Jurkat, Clone E6-1 (cell line): ENCODE measurements around the gene TBC1D22B. TPM values are rescaled to one million over a fixed set of nuclear protein-coding genes. Genes with fewer than 3 reads are reported as not detected.
A peak's percentile ranks its signal among the peaks of the same experiment; 100 is the strongest.

Experiments used
- DNase-seq: peaks from one replicate; pipeline ENCODE4 v3.0.0-alpha.2; 2011; ENCODE audit warnings: low read depth, low spot score
- H3K4me3 ChIP-seq: 2 replicates; pipeline ENCODE4 v1.5.1; 2011; ENCODE audit warnings: mild to moderate bottlenecking, low read length, control low read depth, moderate library complexity
- polyA plus RNA-seq: library from polyadenylated mRNA; unstranded; fragments of >200 nt; gene quantifications from one replicate; pipeline ENCODE4 v1.2.1, GENCODE V29; 2012; ENCODE audit warnings: missing spikeins; ENCODE audit not compliant: insufficient read length, insufficient read depth

Gene TBC1D22B
- 10.8 TPM for polyA plus RNA-seq

DNA sequence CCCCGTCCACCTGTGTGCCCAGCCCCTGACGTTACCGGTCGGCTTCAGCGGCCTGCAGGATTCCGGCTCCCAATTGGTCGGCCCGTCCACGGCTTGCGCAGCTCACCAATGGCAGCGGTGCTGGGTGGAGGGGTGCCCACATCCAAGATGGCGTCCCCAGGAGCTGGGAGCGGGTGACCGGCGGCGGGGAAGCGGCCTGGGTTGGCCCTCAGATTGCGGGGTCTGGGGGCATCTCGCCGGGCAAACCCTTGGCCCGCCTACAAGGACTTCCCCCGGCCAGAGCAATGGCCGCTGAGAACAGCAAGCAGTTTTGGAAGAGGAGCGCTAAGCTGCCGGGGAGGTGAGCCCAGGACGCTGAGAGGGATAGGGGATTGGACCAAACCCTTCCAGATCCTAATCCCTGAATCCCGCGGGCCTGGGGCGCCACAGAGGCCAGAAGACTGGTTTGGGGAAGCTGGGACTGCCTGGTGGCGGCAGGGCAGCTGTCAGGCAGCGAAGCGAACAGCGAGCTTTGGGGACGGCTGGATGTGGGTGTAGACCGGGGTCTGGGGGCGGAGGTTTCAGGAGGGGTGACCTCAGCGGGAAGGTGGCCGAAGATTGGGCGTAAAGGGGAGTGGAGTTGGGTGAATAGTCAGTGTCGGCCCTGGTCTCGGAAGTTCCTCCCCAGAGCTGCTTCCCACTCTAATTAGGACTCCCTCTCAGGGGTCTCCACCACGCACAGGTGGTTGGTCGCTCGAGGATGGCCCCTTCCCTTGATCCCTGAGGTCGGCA is at the start of gene TBC1D22B, which contains the start of gene TMEM217:
Gene TBC1D22B (plus strand): TSS at position 139 of the 771 bp plus-strand sequence. CDS start 146 bp downstream, at position 285.
Gene TMEM217 (minus strand): TSS at position 511 of the 771 bp plus-strand sequence. CDS start 39,114 bp downstream, outside the sequence.
- peak within 1 kb of the TSS; percentile 91 for H3K4me3 ChIP-seq
- DNase-seq, result peak; percentile 88

DNA sequence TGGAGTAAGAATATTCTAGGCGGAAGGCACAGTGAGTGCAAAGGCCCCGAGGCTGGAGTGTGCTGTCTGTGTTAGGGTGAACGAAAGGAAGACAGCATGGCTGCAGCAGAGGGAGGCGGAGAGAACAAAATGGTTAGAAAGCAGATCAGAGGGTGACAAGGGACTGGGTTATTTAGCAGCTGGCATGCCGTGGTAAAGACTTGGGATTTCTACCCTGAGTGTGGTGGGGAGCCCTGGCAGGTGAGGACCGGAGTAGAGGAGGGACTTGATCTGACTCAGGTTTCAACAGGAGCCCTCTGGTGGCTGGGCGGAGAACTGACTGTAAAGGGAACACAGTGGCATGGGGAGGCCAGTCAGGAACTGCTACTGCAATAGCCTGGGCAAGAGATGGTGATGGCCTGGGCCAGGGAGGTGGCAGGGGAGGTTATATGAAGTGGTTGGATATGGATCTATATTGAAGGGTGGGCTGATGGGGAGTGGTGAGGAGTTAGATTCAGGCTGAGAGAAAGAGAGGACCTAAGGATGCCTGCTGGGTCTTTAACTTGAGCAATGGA is 49.6 kb upstream of the TBC1D22B start:
- peak; percentile 77 for DNase-seq
- no peak overlapping the region for H3K4me3 ChIP-seq

GRCh38 chr6:37208793-37209192 is 48.8 kb upstream of the TBC1D22B start:
- DNase-seq, result no peak
- no peak overlapping the region for H3K4me3 ChIP-seq

DNA sequence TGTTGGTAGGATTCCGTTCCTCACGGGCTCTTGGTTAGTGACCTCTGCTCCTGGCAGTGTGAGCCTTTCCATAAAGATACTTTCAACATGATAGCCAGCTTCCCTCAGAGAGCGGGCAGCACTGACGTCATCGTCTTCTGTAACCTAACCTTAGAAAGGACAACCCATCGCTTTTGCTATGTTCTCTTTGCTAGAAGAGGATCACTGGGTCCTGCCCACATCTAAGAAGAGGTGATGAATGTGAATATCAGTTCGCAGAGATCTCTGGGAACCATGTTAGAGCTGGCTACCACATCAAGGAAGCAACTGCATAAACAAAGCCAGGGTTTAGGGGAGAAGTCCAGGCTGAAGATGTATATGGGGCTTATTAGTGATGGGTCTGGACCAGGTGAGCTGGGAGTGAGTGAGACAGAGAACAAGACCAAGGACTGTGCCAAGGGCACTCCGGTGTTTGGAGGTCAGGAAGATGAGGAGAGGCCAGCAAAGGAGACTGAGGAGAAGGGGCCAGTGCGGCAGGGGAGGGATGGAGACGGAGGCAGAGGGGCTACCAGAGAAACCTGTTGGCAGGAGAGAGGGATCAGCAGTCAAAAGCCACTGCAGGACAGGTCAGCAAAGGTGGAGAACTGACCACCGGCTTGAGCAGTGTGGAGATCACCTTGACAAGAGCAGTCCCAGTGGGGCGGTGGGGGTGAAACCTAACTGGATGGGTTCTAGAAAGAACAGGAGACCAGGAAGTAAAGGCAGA is 47.9 kb upstream of the TBC1D22B start:
- no peak for DNase-seq
- H3K4me3 ChIP-seq, result no peak overlapping the region

DNA sequence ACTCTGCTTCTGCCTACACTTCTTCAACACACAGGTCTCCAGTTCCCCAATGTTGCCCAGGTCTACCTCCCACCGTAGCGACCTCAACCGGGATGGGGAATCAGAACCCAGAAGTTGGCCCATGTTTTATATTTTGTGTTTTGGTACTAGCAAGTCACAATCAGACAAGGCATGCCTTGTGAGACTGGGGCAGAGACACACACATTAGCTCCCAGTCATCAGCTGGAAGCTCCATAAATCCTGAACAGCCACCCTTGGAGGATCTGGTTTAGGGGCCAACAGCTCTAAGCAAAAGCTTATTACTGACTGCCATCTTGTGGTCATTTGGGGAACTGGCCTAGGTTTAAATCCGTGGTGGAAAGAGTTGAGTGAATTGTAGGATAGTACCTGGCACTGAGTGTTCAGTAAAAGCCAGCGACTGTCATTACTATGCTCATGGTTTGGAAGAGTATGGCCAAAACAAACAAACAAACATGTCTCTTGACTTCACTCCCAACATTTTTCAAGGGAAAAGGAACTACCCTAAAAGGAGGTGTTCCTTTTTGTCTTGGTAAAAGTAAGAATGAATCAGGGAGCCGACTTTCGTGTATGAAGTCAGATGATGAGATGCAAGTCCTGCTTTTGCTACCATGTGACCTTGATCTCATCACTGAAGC is 47.1 kb upstream of the TBC1D22B start:
- H3K4me3 ChIP-seq, result no peak overlapping the region
- peak; percentile 70 for DNase-seq

- DNase-seq, result no peak
- H3K4me3 ChIP-seq, result no peak overlapping the region
Observed at GRCh38 chr6:37212268-37212667, 45.3 kb upstream of the TBC1D22B start.

DNA sequence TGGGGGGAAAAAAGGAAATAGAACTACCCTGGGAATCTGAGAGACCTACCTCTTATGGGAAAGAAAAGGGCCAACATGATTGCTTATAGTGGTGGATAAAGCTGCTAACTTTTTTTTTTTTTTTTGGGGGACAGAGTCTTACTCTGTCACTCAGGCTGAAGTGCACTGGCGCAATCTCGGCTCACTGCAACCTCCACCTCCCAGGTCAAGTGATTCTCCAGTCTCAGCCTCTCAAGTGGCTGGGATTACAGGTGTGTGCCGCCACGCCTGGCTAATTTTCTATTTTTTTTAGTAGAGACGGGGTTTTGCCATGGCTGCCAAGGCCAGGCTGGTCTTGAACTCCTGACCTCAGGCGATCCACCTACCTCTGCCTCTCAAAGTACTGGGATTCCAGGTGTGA is 39.5 kb upstream of the TBC1D22B start:
- H3K4me3 ChIP-seq, result no peak overlapping the region
- no peak for DNase-seq

DNA sequence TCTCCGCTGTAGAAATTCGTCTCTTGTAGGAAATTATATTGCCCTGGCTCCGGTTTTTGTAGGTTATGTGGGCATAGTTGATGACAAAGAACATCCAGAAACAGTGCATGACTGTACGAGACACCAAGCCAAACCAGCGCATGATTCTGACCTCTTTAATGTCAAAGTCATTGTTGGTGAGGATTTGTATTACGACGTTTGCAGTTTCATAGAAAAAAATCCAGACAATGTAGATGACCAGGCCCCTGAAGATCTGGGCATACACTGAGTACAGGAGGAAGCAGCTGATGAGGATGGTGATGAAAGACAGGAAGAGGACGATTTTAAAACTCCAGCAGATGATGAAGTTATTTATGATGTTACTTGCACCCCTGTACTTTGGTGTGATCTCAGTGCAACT is 39.1 kb upstream of the TBC1D22B start:
- no peak overlapping the region for H3K4me3 ChIP-seq
- DNase-seq, result no peak

DNA sequence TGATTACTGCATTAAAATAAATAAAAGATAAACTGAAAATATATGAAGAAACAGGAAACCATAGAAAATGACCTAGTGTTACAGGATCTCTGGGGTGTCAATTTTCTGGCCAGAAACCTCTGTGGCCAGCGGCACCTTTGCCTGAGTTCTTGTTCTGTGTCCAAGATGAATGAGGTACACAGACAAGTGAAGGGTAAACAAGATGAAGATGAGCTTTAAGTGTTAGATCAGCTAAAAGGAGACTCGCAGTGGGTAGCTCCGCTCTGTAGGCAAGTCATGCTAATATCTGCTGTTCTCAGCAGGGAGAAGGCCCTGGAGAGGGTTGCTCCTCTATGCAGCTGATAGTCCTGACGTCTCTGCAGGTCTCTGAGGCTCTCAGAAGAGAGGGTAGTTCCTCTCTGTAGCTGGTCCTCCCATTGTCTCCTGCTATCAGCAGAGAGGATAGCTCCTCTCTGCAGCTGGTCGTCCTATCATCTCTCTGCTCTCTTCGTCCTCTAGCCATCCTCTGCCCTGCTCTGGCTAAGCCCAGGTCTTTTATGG is 35.9 kb upstream of the TBC1D22B start:
- H3K4me3 ChIP-seq, result peak overlapping the region; percentile 67; the same call in 1 of the 2 replicates
- DNase-seq, result no peak

- DNase-seq, result peak; percentile 82
- peak overlapping the region; percentile 67 for H3K4me3 ChIP-seq
Observed at GRCh38 chr6:37222125-37222967, 35.2 kb upstream of the TBC1D22B start.

- no peak for DNase-seq
- H3K4me3 ChIP-seq, result peak overlapping the region; percentile 67
Observed at GRCh38 chr6:37222992-37223391, 34.6 kb upstream of the TBC1D22B start.

GRCh38 chr6:37225350-37226169 is 32.0 kb upstream of the TBC1D22B start:
- no peak for DNase-seq
- H3K4me3 ChIP-seq, result no peak overlapping the region

DNA sequence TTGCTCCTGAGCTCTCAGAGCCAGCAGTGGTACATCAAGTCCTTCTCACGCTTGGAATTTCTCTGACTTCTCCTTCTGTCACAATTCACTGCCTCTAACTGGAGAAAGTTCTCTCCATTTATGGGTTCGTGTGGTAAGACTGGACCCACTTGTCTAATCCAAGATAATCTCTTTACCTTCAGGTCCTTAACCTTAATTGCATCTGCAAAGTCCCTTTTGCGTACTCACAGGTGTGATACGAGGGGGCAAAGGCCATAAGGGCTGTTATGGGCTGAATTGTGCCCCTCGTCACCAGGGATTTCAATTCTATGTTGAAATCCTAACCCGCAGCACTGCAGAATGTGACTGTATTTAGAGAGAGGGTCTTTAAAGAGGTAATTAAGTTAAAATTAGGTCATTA is 27.5 kb upstream of the TBC1D22B start:
- no peak for DNase-seq
- no peak overlapping the region for H3K4me3 ChIP-seq

DNA sequence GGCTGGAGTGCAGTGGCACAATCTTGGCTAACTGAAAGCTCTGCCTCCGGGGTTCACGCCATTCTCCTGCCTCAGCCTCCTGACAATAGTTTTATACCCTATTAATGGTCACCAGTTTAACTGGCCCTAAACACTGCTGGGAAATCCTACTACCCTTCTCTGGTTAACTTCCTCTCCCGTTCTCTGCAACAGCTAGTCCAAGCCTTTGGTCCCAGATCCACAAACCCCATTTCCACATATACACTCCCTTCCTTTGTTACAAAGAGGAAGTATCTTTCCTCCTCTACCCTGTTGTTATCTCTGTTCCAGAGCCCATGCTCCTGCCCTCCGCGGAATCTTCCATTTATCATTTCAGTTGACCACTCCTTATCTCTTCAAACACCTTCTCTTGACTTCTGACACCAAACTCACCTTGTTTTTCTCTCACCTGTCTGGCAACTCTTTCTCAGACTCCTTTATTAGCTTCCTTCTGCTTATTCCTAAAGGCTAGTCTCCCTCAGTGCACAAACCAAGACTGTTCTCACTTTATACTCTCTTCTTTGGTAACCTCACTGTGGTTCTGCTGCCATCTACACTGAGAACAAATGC is 25.0 kb upstream of the TBC1D22B start:
- H3K4me3 ChIP-seq, result no peak overlapping the region
- DNase-seq, result no peak

GRCh38 chr6:37233541-37233940 is 24.0 kb upstream of the TBC1D22B start:
- DNase-seq, result no peak
- no peak overlapping the region for H3K4me3 ChIP-seq

DNA sequence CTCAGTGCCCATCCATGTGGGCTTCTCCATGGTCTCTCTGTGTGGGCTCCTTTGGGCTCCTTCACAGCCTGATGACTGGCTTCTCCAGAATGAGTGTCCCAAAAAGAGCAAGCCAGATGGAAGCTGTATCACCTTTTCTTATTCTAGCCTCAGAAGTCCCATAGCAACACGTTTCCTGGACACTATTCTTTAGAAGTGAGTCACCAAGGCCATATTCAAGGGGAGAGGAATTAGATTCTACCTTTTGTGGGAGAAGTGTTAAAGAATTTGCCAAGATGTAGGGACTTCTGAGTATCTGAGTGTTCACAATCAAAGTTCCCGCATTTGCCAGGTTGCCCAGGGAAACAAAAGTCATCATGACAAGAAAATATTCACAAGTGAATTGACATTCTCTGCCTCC is 20.7 kb upstream of the TBC1D22B start:
- no peak overlapping the region for H3K4me3 ChIP-seq
- no peak for DNase-seq

- no peak for DNase-seq
- no peak overlapping the region for H3K4me3 ChIP-seq
Observed at GRCh38 chr6:37237789-37238188, 19.8 kb upstream of the TBC1D22B start.
